HG03108 (cell line): ENCODE data around the gene DEFB119.
"Not testable (repeated sequence)": the region's sequence is repeated elsewhere in the genome, so short reads cannot be mapped to it uniquely, and the experiment has no call there.

ENCODE experiments used
- ATAC-seq: cut with Tn5 transposase; IDR thresholded peaks from one replicate; pipeline ENCODE4 v1.9.1; 2021; ENCODE audit warnings: moderate library complexity; ENCODE audit not compliant: unreplicated experiment

DEFB119 gene, protein sequence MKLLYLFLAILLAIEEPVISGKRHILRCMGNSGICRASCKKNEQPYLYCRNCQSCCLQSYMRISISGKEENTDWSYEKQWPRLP

DNA sequence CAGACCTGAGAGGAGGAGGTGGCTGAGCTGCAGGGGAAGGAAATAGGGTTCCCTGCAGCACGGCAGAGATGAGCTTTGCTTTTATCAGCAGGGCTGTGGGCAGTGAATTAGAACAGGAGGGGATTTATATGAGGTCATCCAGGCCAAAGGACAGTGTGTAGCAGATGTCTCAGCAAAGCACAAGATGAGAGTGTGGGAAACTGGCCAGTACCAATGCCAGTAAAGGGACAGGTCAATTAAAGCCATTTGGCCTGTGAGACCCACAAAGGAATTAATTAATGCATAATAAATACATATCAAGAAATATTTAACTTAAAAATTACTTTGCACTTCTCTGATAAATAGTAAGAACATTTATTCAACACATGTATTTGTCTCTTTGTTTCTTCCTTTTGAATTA is at the start of gene DEFB119:
Gene DEFB119, minus strand, starts transcription at position 101 of the 400 bp plus-strand sequence. CDS start 107 bp downstream, outside the sequence.
- ATAC-seq = no peak

DNA sequence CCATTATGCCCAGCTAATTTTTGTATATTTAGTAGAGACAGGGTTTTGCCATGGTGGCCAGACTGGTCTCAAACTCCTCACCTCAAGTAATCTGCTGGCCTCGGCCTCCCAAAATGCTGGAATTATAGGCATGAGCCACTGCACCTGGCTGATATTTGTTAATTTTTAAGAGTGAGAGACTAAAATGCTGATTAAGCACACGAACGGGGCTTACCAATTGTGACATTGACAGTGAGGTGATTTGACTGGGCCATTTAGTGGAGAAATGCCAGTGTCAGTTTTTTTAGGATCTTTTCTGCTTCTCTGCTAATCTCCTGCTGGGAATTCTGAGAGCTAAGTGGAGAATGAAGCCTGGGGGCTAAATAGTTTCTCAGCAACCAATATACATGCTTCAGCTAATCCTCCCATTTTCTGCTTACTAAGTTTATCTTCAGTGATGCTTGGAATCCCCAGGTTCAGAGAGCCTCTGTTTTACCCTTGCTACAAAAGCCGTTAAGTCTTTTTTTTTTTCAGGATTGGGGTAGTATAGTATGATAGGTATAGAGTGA is 40.3 kb upstream of the DEFB119 start:
- no peak for ATAC-seq

DNA sequence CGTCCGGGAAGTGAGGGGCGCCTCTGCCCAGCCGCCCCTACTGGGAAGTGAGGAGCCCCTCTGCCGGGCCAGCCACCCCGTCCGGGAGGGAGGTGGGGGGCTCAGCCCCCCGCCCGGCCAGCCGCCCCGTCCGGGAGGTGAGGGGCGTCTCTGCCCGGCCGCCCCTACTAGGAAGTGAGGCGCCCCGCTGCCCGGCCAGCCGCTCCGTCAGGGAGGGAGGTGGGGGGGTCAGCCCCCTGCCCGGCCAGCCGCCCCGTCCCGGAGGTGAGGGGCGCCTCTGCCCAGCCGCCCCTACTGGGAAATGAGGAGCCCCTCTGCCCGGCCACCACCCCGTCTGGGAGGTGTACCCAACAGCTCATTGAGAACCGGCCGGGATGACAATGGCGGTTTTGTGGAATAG is 37.2 kb upstream of the DEFB119 start:
- ATAC-seq = not testable (repeated sequence)

DNA sequence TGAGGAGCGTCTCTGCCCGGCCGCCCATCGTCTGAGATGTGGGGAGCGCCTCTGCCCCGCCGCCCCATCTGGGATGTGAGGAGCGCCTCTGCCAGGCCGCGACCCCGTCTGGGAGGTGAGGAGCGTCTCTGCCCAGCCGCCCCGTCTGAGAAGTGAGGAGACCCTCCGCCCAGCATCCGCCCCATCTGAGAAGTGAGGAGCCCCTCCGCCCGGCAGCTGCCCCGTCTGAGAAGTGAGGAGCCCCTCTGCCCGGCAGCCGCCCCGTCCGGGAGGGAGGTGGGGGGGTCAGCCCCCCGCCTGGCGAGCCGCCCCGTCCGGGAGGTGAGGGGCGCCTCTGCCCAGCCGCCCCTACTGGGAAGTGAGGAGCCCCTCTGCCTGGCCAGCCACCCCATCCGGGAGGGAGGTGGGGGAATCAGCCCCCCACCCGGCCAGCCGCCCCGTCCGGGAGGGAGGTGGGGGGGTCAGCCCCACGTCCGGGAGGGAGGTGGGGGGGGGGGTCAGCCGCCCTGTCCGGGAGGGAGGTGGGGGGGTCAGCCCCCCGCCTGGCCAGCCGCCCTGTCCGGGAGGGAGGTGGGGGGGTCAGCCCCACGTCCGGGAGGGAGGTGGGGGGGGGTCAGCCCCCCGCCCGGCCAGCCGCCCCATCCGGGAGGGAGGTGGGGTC is 36.6 kb upstream of the DEFB119 start:
- not testable (repeated sequence) for ATAC-seq

DNA sequence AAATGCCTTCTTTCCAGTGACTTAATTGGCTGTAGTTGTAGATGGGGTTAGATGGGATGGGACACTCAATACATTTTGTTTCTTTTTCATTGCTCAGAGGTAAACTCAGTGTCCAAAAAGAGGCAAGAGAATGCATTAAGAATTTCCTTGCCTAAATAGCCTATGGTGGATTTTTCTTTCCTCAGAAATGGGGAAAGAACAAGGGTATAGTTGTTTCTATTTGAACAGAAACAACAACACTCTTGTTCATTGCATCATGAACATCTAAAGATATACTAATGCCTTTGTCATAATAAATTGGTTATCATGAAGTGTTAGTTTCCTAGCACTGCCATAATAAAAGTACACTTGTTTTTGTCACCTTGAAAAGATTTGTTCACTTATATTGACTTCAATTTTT is 35.4 kb upstream of the DEFB119 start:
- ATAC-seq = no peak

DNA sequence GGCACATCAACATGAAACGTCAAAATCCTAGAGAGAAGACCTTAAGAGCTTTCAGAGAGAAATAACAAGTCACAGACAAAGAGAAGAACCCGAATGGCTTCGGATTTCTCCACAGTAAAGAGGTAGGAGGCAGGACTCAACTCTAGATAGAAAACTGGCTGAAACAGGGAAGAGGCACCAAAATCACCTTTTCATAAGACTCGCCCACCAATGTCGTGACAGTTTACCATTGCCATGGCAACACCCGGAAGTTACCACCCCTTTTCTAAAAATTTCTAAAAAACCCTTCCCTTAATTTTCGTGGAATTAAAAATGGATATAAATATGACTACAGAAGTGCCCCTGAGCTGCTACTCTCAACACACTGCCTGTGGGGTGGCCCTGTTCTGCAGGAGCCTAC is 27.9 kb upstream of the DEFB119 start:
- no peak for ATAC-seq

DNA sequence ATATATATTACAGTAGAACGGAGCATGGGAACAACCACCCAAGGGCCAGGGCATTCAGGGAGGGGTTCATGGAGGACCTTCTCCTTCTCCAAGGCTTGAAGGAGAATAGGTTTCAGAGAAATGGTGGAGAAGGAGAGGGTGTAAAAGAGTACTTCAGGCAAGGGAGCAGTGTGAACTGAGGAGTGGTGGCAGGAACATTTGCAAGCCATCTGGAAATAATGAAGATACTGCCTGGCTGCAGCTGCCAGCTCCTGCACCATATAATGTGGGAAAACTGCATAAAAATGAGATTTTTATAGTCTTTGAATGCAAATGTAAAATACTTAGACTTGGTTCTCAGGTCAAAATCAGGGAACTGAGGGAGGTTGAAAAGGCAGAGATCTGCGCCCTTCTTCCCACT is 25.3 kb upstream of the DEFB119 start:
- ATAC-seq = no peak

DNA sequence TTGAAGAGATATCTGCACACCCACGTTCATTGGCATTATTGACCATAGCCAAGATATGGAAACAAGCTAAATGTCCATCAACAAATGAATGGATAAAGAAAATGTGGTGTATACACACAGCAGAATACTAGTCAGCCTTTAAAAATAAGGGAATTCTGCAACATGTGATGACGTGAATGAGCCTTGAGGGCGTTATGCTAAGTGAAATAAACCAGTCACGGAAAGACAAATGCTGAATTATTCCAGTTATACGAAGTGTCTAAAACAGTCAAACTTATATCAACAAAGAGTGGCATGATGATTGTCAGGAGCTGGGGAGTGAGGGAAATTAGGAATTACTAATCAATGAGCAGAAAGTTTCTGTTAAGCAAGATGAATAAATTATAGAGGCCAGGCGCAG is 24.0 kb upstream of the DEFB119 start:
- ATAC-seq = no peak

DNA sequence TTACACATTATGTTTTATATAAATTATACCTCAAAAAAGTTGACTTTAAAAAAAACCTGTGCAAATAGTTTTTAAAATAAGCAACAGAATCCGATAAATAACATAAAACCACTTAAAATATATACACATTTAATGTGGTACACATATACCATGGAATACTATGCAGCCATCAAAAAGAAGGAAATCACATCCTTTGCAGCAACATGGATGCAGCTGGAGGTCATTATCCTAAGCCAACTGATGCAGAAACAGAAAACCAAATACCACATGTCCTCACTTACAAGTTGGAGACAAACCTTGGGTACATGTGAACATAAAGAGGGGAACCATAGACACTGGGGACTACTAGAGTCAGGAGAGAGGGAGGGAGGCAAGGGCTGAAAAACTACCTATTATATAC is 19.6 kb upstream of the DEFB119 start:
- ATAC-seq = no peak

DNA sequence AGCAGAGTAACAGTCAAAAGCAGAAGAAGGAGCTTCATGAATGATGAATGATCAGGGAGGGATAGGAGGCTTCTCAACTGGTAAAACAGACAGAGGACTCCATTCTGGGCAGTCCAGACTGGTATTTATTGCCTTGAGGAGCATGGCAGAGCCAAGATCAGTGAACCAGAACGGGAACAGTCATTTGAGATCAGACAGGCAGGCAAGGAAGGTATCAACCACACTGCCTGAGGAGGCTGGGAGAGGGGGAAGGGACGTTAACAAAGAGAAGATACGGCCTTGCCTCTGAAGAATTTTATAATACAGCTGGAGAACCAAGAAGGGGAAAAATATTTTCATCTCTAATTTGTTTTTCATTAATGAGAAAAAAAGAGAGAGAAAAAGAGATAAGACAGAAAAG is 15.7 kb upstream of the DEFB119 start, which contains the start of gene DEFB121:
Gene DEFB121, minus strand, starts transcription at position 101 of the 400 bp plus-strand sequence. Its CDS starts 63 bp downstream, at position 38.
- ATAC-seq = no peak

DNA sequence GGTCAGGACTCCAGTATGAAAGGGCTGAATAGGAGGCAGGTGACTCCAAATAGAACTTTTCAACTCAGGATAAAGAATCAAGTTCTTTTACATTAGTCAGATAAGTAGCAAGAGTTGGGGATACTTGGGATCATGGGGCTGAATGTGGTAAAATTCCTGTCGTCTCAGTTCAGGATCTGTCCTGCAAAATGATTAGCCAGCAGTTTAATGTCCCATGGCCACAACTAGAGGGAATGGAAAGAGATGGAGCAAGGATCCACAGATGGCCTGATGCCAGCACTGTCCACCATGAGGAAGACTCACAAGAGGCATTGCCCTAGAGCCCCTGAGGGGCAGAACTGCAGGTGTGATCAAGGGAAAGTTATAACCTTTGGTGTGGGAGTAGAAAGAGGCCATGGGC is 13.5 kb upstream of the DEFB119 start:
- no peak for ATAC-seq

DNA sequence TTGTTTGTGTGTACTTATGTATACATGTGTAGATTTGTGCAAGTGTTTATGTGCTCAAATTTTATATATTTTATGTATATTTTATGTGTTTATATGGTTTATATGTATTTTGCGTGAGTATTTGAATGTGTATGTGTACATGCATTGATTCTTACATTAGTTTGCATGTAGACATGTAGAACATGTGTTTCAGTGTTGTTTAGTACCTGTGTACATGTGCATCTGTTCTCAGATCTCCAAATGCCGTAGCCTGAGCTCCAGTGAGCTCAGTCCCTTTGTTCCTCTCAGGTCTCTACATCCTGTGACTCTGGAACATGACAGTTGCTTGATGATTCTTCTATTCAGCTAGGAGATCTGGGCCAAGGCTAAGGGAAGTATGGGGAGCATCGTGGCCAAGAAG is 4.5 kb upstream of the DEFB119 start:
- ATAC-seq = no peak

DNA sequence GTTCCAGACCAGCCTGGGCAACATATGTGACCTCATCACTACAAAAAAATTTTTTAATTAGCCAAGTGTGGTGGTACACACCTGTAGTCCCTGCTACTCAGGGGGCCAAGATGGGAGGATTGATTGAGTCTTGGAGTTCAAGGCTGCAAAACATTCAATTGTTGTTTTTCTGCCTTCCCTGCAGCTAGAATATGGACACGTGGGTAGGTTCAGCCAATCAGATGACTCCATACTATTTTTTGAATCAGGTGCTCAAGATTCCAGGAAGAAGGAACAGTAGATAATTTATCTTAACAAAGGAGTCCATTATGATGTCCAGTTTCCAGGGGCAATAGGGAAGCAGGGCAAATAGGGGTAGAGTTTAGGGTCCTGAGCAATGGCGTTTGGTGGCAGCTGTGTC is 2.4 kb upstream of the DEFB119 start:
- ATAC-seq = no peak

DNA sequence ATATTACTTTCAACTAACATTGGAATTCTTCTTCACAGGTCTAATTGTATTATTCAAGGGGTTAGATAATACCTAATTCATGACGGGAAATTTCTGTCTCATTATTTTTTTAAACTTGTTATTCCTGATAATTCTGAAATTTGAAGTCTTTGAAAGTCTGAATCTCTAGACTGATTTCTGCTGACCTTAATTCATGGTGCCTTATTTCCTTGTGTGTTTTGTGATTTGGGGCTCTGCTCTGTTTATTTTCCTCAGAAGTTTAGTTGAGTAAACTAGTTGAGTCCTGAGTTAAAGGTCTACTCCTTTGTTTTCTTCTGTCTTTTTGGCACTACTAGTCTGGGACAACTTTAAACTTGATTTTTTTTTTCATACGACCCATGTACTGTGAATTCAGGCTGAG is 16.0 kb downstream of the DEFB119 start:
- no peak for ATAC-seq

DNA sequence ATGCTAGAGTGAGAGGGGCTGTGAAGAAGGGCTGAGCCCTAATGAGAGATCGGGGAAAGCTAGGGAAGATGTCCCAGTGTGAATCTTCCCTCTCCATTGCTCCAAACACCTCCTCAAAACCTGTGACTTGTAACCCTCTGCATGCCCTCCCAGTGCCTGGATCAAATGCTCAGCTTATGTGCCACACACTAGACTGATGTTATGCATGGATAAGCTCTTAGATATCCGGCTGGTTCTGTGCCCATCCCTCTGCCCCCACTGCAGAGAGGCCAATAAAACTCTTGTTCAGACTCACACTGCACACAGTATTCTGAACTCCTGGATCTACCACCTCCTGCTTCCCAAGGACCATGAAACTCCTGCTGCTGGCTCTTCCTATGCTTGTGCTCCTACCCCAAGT is 22.1 kb downstream of the DEFB119 start, which contains the start of gene DEFB118:
Gene DEFB118, plus strand, starts transcription at position 301 of the 400 bp plus-strand sequence. Its CDS starts 50 bp downstream, at position 351.
- no peak for ATAC-seq

DNA sequence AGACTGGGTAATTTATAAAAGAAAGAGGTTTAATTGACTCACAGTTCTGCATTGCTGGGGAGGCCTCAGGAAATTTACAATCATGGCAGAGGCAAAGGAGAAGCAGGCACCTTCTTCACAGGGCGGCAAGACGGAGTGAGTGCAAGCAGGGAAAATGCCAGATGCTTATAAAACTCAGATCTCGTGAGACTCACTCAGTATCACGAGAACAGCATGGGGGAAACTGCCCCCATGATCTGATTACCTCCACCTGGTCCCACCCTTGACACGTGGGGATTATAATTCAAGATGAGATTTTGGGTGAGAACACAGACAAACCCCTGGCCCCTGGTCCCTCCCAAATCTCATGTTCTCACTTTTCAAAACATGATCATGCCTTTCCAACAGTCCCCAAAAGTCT is 26.1 kb downstream of the DEFB119 start:
- ATAC-seq = not testable (repeated sequence)

DNA sequence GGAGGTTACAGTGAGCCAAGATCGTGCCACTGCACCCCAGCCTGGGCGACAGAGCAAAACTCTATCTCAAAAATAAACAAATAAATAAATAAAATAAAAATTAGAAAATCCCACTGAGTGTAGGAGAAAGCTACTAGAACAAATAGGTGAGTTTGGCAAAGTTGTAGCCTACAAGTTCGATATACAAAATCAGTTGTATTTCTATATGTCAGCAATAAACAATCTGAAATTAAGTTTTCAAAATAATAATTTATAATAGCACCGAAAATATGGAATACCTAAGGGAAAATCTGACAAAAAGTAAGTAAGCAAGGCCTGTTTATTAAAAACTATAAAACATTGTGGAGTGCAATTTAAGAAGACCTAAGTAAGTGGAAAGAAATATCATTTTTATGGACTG is 27.1 kb downstream of the DEFB119 start:
- ATAC-seq = no peak

DNA sequence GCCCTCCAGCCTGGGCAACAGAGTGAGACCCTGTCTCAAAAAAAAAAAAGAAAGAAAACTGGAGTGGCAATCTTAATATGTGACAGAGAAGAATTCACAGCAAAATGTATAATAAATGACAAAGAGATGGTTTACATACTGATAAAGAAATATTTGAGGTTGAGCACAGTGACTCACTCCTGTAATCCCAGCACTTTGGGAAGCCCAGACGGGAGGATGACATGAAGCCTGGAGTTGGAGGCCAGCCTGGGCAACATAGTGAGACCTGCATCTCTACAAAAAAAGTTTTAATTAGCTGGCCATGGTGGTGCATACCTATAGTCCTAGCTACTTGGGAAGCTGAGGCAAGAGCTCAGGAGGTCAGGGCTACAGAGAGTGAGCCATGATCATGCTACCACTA is 34.4 kb downstream of the DEFB119 start:
- no peak for ATAC-seq

DNA sequence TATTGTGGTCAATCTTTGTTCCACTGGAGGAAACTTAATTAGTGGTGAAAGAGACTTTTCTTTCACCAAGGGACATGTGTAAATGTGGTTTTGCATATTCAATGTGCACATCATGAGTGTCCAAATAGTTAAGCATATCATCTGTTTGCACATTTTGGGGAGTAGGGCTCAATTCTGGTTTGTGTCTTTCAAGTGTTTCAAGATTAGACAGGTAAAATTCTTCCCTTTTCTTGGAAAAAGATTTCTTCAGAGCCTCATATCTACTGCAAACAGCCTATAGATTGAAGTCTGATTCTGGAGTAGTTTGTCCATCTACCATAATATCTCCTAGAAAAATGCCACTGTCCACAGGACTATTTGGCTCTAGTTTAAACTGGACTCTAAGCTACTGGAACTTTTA is 48.9 kb downstream of the DEFB119 start:
- ATAC-seq = no peak

DNA sequence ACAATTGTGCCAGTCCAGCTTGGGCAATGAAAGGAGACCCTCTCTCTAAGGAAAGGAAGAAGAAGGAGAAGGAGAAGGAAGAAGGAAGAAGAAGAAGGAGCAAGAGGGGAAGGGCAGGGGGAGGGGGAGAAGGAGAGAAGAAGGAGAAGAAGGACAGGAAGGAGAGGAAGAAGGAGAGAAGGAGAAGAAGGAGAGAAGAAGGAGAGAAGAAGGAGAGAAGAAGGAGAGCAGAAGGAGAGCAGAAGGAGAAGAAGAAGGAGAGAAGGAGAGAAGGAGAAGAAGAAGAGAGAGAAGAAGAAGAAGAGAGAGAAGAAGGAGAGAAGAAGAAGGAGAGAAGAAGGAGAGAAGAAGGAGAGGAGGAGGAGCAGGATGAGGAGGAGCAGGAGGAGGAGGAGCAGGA is 59.5 kb downstream of the DEFB119 start:
- ATAC-seq = no peak
